K562 treated with DMSO at 1 percent for 48 hours (cell line): ENCODE results near the gene APOC1. TPM values are rescaled to one million over a fixed set of nuclear protein-coding genes. Genes with fewer than 3 reads are reported as not detected.

Experiments
- total RNA-seq: library from RNA; unstranded; fragments of 300-600 nt; gene quantifications from 2 replicates; pipeline ENCODE4 v1.2.3, GENCODE V29; 2022; ENCODE audit warnings: low replicate concordance; ENCODE audit errors: extremely low read depth

APOC1 gene
- not detected in 2 replicates for total RNA-seq

DNA sequence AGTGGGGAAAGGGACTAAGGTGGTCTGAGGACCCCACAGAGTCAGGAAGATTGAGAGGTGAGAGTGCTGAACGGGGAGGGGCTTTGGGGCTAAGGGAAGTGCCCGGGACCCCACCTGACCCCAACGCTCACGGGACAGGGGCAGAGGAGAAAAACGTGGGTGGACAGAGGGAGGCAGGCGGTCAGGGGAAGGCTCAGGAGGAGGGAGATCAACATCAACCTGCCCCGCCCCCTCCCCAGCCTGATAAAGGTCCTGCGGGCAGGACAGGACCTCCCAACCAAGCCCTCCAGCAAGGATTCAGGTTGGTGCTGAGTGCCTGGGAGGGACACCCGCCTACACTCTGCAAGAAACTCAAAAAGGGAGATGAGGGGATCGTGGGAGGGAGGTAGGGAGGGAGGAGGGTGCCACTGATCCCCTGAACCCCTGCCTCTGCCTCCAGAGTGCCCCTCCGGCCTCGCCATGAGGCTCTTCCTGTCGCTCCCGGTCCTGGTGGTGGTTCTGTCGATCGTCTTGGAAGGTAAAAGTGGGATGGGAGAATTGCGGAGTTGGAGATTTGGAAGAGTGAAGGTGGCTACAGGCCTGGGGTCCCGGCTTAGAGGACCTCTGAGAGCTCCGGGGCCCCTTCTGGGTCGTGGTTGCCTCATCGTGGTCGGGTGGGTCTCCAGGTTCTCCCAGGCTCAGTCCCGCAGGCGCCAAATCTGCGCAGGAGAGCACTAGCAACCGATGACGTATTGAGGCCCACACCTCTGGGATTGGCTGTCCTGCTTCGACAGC is at the start of gene APOC1:
TSS of gene APOC1 (plus strand) at position 176 of the 774 bp plus-strand sequence. CDS start at position 460, 284 bp downstream.

GRCh38 chr19:44891016-44891882 is 23.2 kb upstream of the APOC1 start, which contains the start of gene TOMM40:
Gene TOMM40, plus strand, starts transcription at chr19:44891254. Its CDS starts 162 bp downstream, at chr19:44891416.

DNA sequence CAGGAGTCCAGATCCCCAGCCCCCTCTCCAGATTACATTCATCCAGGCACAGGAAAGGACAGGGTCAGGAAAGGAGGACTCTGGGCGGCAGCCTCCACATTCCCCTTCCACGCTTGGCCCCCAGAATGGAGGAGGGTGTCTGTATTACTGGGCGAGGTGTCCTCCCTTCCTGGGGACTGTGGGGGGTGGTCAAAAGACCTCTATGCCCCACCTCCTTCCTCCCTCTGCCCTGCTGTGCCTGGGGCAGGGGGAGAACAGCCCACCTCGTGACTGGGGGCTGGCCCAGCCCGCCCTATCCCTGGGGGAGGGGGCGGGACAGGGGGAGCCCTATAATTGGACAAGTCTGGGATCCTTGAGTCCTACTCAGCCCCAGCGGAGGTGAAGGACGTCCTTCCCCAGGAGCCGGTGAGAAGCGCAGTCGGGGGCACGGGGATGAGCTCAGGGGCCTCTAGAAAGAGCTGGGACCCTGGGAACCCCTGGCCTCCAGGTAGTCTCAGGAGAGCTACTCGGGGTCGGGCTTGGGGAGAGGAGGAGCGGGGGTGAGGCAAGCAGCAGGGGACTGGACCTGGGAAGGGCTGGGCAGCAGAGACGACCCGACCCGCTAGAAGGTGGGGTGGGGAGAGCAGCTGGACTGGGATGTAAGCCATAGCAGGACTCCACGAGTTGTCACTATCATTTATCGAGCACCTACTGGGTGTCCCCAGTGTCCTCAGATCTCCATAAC is 8.8 kb upstream of the APOC1 start, which contains the start of gene APOE:
TSS of gene APOE (plus strand) at position 360 of the 724 bp plus-strand sequence. CDS start 829 bp downstream, outside the sequence.

DNA sequence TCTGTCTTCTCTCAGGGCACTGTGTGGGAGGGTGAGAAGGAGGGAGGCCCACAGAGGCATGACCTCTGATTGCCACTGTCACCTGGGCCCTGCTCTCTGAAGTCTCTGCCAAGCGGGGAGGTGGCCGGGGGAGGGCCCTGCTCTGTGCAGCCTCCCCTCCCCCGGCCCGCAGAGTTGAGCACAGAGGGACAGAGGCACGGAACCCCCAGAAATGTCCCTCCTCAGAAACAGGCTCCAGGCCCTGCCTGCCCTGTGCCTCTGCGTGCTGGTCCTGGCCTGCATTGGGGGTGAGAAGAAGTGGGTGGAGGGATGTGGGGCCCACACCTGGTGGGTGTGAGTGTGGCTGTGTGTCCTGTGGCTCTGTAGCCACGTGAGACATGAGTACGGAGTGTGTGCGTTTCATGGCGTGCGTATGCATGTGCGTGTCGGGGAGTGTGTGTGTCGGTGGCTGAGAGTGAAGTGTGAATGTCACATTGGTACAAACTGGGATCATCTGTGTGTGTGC is 27.7 kb downstream of the APOC1 start, which contains the start of gene APOC4:
TSS of gene APOC4 (plus strand) at position 171 of the 505 bp plus-strand sequence. CDS start at position 212, 41 bp downstream.

GRCh38 chr19:44954649-44955504 is 40.5 kb downstream of the APOC1 start, which contains the start of gene CLPTM1:
Gene CLPTM1, plus strand, starts transcription at chr19:44955380. Its CDS starts 16 bp downstream, at chr19:44955396.

Other genes starting within 250 kb of the APOC1 start
- gene CEACAM19, start 243.1 kb upstream of the APOC1 start, total RNA-seq: not detected in 2 replicates
- not detected in 2 replicates for gene CEACAM16, start 215.5 kb upstream of the APOC1 start, total RNA-seq
- not detected in 2 replicates for gene BCL3, start 165.9 kb upstream of the APOC1 start, total RNA-seq
- not detected in 2 replicates for gene CBLC, start 136.7 kb upstream of the APOC1 start, total RNA-seq
- gene BCAM, start 105.5 kb upstream of the APOC1 start, total RNA-seq: not detected in 2 replicates
- gene NECTIN2, start 68.3 kb upstream of the APOC1 start, total RNA-seq: not detected in 2 replicates
- not detected in 2 replicates for gene TOMM40, start 23.4 kb upstream of the APOC1 start, total RNA-seq
- 593 and 1,577 TPM in 2 replicates for gene APOE, start 8.8 kb upstream of the APOC1 start, total RNA-seq
- not detected in 2 replicates for gene APOC4, start 27.6 kb downstream of the APOC1 start, total RNA-seq
- gene APOC2, start 31.4 kb downstream of the APOC1 start, total RNA-seq: not detected in 2 replicates
- not detected in 2 replicates for gene CLPTM1, start 40.8 kb downstream of the APOC1 start, total RNA-seq
- gene RELB, start 86.9 kb downstream of the APOC1 start, total RNA-seq: not detected in 2 replicates
- not detected in 2 replicates for gene CLASRP, start 124.4 kb downstream of the APOC1 start, total RNA-seq
- not detected in 2 replicates for gene ZNF296, start 161.9 kb downstream of the APOC1 start, total RNA-seq
- gene GEMIN7, start 164.7 kb downstream of the APOC1 start, total RNA-seq: not detected in 2 replicates
- not detected in 2 replicates for gene PPP1R37, start 178.6 kb downstream of the APOC1 start, total RNA-seq
- not detected in 2 replicates for gene NKPD1, start 246.4 kb downstream of the APOC1 start, total RNA-seq